ENCODE data around the gene FLACC1. TPM values are rescaled to one million over a fixed set of nuclear protein-coding genes. Genes with fewer than 3 reads are reported as not detected.

The FLACC1 gene
- total RNA-seq, 1 donor from 2014 or later, result 1.2 TPM

DNA sequence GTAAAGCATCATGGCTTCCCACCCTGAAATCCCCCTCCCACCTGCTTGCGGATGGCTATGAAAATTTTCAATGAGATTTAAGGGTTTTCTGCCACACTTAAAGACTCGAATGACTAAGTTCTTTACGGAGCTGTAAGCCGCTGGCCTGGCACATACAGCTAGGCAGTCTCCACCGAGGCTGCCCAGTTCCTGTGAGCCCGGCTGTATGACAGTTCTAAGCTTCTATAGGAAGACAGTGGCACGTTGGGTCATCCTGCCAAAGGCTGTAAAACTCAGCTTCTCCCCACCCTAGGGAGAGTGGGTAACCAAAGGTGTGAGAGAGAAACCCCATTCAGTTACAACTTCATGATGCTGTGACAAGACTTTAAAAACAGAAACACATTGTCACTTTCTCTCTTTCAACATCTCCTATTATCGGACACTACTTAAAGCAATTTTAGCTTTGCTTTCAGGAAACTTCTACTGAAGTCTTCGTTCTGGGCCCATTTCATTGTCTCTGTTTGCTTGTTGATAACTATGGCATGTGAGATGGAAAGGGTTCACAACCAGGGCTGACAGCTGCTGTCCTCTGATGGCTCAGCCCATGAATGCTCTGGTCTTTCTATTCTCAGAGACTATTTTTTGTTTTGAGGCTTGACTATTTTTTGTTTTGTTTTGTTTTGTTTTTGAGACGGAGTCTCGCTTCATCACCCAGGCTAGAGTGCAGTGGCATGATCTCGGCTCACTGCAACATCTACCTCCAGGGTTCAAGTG is 89.7 kb downstream of the FLACC1 start:
- Mint-ChIP-seq H3K27me3 (ENCODE audit: low read depth) (no peaks in the 10 kb centered on the region), H3K36me3 (peaks cover 17% of the 10 kb centered on the region), H3K27ac (no peak overlapping the region), H3K4me1 (peaks cover 12% of the 10 kb centered on the region), H3K4me3 (no peak overlapping the region), H3K9me3 (no peaks in the 10 kb centered on the region)
- no peak for DNase-seq (ENCODE audit: low spot score in 2 of 2, unreplicated experiment in 2 of 2)
- TF ChIP-seq, protein P1, sequence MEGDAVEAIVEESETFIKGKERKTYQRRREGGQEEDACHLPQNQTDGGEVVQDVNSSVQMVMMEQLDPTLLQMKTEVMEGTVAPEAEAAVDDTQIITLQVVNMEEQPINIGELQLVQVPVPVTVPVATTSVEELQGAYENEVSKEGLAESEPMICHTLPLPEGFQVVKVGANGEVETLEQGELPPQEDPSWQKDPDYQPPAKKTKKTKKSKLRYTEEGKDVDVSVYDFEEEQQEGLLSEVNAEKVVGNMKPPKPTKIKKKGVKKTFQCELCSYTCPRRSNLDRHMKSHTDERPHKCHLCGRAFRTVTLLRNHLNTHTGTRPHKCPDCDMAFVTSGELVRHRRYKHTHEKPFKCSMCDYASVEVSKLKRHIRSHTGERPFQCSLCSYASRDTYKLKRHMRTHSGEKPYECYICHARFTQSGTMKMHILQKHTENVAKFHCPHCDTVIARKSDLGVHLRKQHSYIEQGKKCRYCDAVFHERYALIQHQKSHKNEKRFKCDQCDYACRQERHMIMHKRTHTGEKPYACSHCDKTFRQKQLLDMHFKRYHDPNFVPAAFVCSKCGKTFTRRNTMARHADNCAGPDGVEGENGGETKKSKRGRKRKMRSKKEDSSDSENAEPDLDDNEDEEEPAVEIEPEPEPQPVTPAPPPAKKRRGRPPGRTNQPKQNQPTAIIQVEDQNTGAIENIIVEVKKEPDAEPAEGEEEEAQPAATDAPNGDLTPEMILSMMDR (IDR thresholded peaks at IDR 0.05; ENCODE audit: unreplicated experiment), result no peak

- peaks cover 17% of the 10 kb centered on the region for H3K4me1 Mint-ChIP-seq
- no peaks in the 10 kb centered on the region for H3K27me3 Mint-ChIP-seq (ENCODE audit: low read depth)
- H3K36me3 Mint-ChIP-seq, result peaks cover 15% of the 10 kb centered on the region
- H3K27ac Mint-ChIP-seq, result no peak overlapping the region
- no peak for DNase-seq (ENCODE audit: low spot score in 2 of 2, unreplicated experiment in 2 of 2)
- H3K9me3 Mint-ChIP-seq, result no peaks in the 10 kb centered on the region
- TF ChIP-seq, protein P1 (IDR thresholded peaks at IDR 0.05; ENCODE audit: unreplicated experiment), result no peak
- H3K4me3 Mint-ChIP-seq, result no peak overlapping the region
Measured at GRCh38 chr2:201266629-201267028, 90.5 kb downstream of the FLACC1 start.

DNA sequence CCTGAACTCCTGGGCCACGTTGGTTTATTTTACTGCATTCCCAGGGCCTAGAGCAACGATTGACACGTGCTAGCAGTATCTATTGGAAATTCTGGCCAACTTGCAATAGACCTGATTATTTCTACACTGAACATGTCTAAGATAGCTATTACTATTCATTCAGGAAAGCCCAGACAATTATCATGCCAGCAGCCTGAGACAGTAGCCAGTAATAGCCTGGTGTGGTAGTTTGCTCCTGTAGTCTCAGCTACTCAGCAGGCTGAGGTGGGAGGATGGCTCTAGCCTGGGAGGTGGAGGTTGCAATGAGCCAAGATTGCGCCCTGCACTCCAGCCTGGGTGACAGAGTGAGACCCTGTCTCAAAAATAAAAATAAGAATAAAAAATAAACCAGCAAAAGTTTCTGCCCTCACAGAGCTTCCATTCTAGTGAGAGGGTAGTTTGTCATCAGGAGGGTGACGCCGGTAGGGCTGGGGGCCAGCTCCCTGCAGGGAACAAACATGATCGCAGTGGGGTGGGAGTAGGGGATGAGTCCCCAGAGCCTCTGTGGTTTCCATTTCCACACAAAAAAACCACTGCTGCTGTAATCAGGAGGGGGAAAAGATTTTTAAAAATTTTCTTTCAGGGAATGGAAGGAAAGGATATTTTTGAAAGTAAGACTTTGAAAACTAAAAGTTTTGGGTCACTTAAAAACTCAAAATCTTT is 92.5 kb downstream of the FLACC1 start:
- Mint-ChIP-seq H3K4me1 (peaks cover 23% of the 10 kb centered on the region), H3K27me3 (ENCODE audit: low read depth) (no peaks in the 10 kb centered on the region), H3K9me3 (no peaks in the 10 kb centered on the region), H3K4me3 (no peak overlapping the region), H3K36me3 (peaks cover 9% of the 10 kb centered on the region), H3K27ac (no peak overlapping the region)
- TF ChIP-seq, protein P1 (IDR thresholded peaks at IDR 0.05; ENCODE audit: unreplicated experiment), result no peak
- no peak for DNase-seq (ENCODE audit: low spot score in 2 of 2, unreplicated experiment in 2 of 2)

GRCh38 chr2:201263779-201264178 is 93.4 kb downstream of the FLACC1 start:
- Mint-ChIP-seq H3K4me1 (peaks cover 24% of the 10 kb centered on the region), H3K9me3 (no peaks in the 10 kb centered on the region), H3K27ac (no peak overlapping the region), H3K27me3 (ENCODE audit: low read depth) (no peaks in the 10 kb centered on the region), H3K4me3 (no peak overlapping the region), H3K36me3 (peaks cover 6% of the 10 kb centered on the region)
- DNase-seq (ENCODE audit: low spot score in 2 of 2, unreplicated experiment in 2 of 2), result no peak
- TF ChIP-seq, protein P1 (IDR thresholded peaks at IDR 0.05; ENCODE audit: unreplicated experiment), result no peak

DNA sequence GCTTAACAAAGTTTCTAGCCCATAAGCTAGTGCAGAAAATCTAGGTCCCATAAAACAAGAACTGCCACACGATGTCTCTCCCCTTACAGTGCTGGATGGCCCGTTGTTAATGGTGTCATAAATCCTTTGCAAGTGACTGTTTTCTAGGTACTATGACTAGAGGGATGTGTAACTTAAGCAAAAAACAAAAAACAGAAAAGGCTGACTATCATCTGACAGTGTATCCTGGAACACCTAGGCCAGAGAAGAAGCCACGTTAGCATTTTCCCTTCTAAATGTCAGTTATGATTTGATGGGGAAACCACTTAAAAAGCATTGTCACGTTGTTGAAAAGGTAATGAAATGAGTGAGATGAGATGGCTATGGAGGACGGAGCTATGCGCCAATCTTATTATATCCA is 94.4 kb downstream of the FLACC1 start:
- DNase-seq (ENCODE audit: low spot score in 2 of 2, unreplicated experiment in 2 of 2), result no peak
- Mint-ChIP-seq H3K27me3 (ENCODE audit: low read depth) (no peaks in the 10 kb centered on the region), H3K27ac (no peak overlapping the region), H3K36me3 (peaks cover 4% of the 10 kb centered on the region), H3K4me1 (peaks cover 34% of the 10 kb centered on the region), H3K9me3 (no peaks in the 10 kb centered on the region), H3K4me3 (no peak overlapping the region)
- TF ChIP-seq, protein P1 (IDR thresholded peaks at IDR 0.05; ENCODE audit: unreplicated experiment), result no peak
